ENCODE data around the gene SWI5.

The SWI5 gene

GRCh38 chr9:128257086-128257825 is 18.8 kb upstream of the SWI5 start:
- no peaks in the 10 kb centered on the region for H4K20me1 ChIP-seq (ENCODE audit: low read depth, low read length)
- H3K27me3 ChIP-seq (ENCODE audit: low read length) = no peaks in the 10 kb centered on the region
- H3K9me2 ChIP-seq (replicated peaks; ENCODE audit: insufficient read depth, low read length) = no peaks in the 10 kb centered on the region
- no peak overlapping the region for H3K4me3 ChIP-seq (ENCODE audit: insufficient read depth, low read length, poor library complexity, severe bottlenecking)
- H2AFZ ChIP-seq (ENCODE audit: low read depth, low read length, severe bottlenecking) = no peak overlapping the region
- no peaks in the 10 kb centered on the region for H3F3A ChIP-seq (ENCODE audit: insufficient read depth)
- H3K4me2 ChIP-seq (ENCODE audit: low read depth, low read length, poor library complexity, severe bottlenecking) = no peak overlapping the region
- TF ChIP-seq EZH2phosphoT487 (conservative IDR thresholded peaks at IDR 0.05; ENCODE audit: low read length) (no peak), CTCF (IDR thresholded peaks at IDR 0.05; ENCODE audit: insufficient read depth, low read length, poor library complexity, severe bottlenecking) (no peak)
- H3K9me3 ChIP-seq (ENCODE audit: insufficient read depth, low read length) = no peaks in the 10 kb centered on the region
- H3K79me2 ChIP-seq (ENCODE audit: insufficient read depth, low read length) = no peaks in the 10 kb centered on the region
- no peak overlapping the region for H3K27ac ChIP-seq (ENCODE audit: low read depth, low read length)
- no peak overlapping the region for H3K9ac ChIP-seq (ENCODE audit: low read length)
- no peaks in the 10 kb centered on the region for H3K36me3 ChIP-seq (ENCODE audit: low read length)

- Histone ChIP-seq H3K27ac (ENCODE audit: low read depth, low read length) (no peak overlapping the region), H3K36me3 (ENCODE audit: low read length) (no peaks in the 10 kb centered on the region), H3K27me3 (ENCODE audit: low read length) (no peaks in the 10 kb centered on the region), H3K79me2 (ENCODE audit: insufficient read depth, low read length) (no peaks in the 10 kb centered on the region), H4K20me1 (ENCODE audit: low read depth, low read length) (no peaks in the 10 kb centered on the region), H3F3A (ENCODE audit: insufficient read depth) (no peaks in the 10 kb centered on the region), H3K4me3 (ENCODE audit: insufficient read depth, low read length, poor library complexity, severe bottlenecking) (no peak overlapping the region), H3K9me2 (replicated peaks; ENCODE audit: insufficient read depth, low read length) (no peaks in the 10 kb centered on the region), H3K4me2 (ENCODE audit: low read depth, low read length, poor library complexity, severe bottlenecking) (no peak overlapping the region), H3K9me3 (ENCODE audit: insufficient read depth, low read length) (no peaks in the 10 kb centered on the region), H3K9ac (ENCODE audit: low read length) (no peak overlapping the region), H2AFZ (ENCODE audit: low read depth, low read length, severe bottlenecking) (no peak overlapping the region)
- TF ChIP-seq EZH2phosphoT487 (conservative IDR thresholded peaks at IDR 0.05; ENCODE audit: low read length) = no peak
- TF ChIP-seq CTCF (IDR thresholded peaks at IDR 0.05; ENCODE audit: insufficient read depth, low read length, poor library complexity, severe bottlenecking) = no peak
Observed at GRCh38 chr9:128257907-128258306, 18.2 kb upstream of the SWI5 start.

GRCh38 chr9:128258326-128258725 is 17.8 kb upstream of the SWI5 start:
- Histone ChIP-seq H3K36me3 (ENCODE audit: low read length) (no peaks in the 10 kb centered on the region), H3K9me2 (replicated peaks; ENCODE audit: insufficient read depth, low read length) (no peaks in the 10 kb centered on the region), H3K4me2 (ENCODE audit: low read depth, low read length, poor library complexity, severe bottlenecking) (no peak overlapping the region), H4K20me1 (ENCODE audit: low read depth, low read length) (no peaks in the 10 kb centered on the region), H2AFZ (ENCODE audit: low read depth, low read length, severe bottlenecking) (no peak overlapping the region), H3K4me3 (ENCODE audit: insufficient read depth, low read length, poor library complexity, severe bottlenecking) (no peak overlapping the region), H3K9ac (ENCODE audit: low read length) (no peak overlapping the region), H3K27me3 (ENCODE audit: low read length) (no peaks in the 10 kb centered on the region), H3K9me3 (ENCODE audit: insufficient read depth, low read length) (no peaks in the 10 kb centered on the region), H3F3A (ENCODE audit: insufficient read depth) (no peaks in the 10 kb centered on the region), H3K79me2 (ENCODE audit: insufficient read depth, low read length) (no peaks in the 10 kb centered on the region), H3K27ac (ENCODE audit: low read depth, low read length) (no peak overlapping the region)
- no peak for TF ChIP-seq CTCF (IDR thresholded peaks at IDR 0.05; ENCODE audit: insufficient read depth, low read length, poor library complexity, severe bottlenecking)
- TF ChIP-seq EZH2phosphoT487 (conservative IDR thresholded peaks at IDR 0.05; ENCODE audit: low read length) = no peak
